HepG2 (cell line): ENCODE measurements around the gene GNL3. TPM values are rescaled to one million over a fixed set of nuclear protein-coding genes. Genes with fewer than 3 reads are reported as not detected.

ENCODE experiments used
- BRCA1 ChIP-seq: sonication (generic); formaldehyde crosslinking; IDR thresholded peaks from 2 replicates; pipeline ENCODE4 v1.4.0; 2020; ENCODE audit warnings: missing genetic modification reagents
- FOSL2 ChIP-seq: sonication (generic); formaldehyde crosslinking; IDR thresholded peaks from 2 replicates; pipeline ENCODE4 v1.4.0; 2020; ENCODE audit warnings: missing genetic modification reagents
- FOXO1 ChIP-seq: sonication (generic); formaldehyde crosslinking; IDR thresholded peaks from 2 replicates; pipeline ENCODE4 v1.4.0; 2020; ENCODE audit warnings: missing genetic modification reagents
- HHEX ChIP-seq: IDR thresholded peaks from 2 replicates; pipeline ENCODE4 v1.6.1; 2016; ENCODE audit warnings: control low read depth
- MAFF ChIP-seq: IDR thresholded peaks from 2 replicates; pipeline ENCODE4 v1.6.1; 2011; ENCODE audit warnings: low read depth, low read length, improper control_type of control experiment
- NFE2 ChIP-seq: sonication (generic); formaldehyde crosslinking; IDR thresholded peaks from 2 replicates; pipeline ENCODE4 v1.4.0; 2020; ENCODE audit warnings: missing genetic modification reagents
- PHF5A ChIP-seq: IDR thresholded peaks from one replicate; pipeline ENCODE4 v1.6.1; 2018; ENCODE audit warnings: low read depth, missing genetic modification reagents; ENCODE audit not compliant: unreplicated experiment
- POLR2AphosphoS2 ChIP-seq: IDR thresholded peaks from 2 replicates; pipeline ENCODE4 v1.6.1; 2011; ENCODE audit warnings: low read depth, low read length, improper control_type of control experiment
- TFDP2 ChIP-seq: sonication (generic); formaldehyde crosslinking; IDR thresholded peaks from 2 replicates; pipeline ENCODE4 v1.4.0; 2020; ENCODE audit warnings: missing genetic modification reagents
- ZBTB34 ChIP-seq: sonication (generic); formaldehyde crosslinking; IDR thresholded peaks from 2 replicates; pipeline ENCODE4 v1.8.0; 2022; ENCODE audit warnings: mild to moderate bottlenecking, missing genetic modification reagents
- ZNF460 ChIP-seq: sonication (generic); formaldehyde crosslinking; IDR thresholded peaks from 2 replicates; pipeline ENCODE4 v1.5.1; 2020; ENCODE audit warnings: missing genetic modification reagents, mild to moderate bottlenecking, borderline replicate concordance
- ZNF746 ChIP-seq: sonication (generic); formaldehyde crosslinking; IDR thresholded peaks from 2 replicates; pipeline ENCODE4 v1.8.0; 2022; ENCODE audit warnings: mild to moderate bottlenecking, missing genetic modification reagents
- polyA plus RNA-seq, 8 experiments: library from polyadenylated mRNA; depleted of rRNA in 3 of 8; stranded (reverse) in 7 of 8; unstranded in 1 of 8; fragments of >200 nt; fragmentation: Illumina TruSeq in 4 of 8; extraction: Trizol in 4 of 8; gene quantifications; 2 replicates each; pipeline versions ENCODE4 v1.2.1 to v1.2.3, GENCODE V29; 2011 to 2016; ENCODE audit warnings: low read depth in 4 of 8, missing spikeins in 1 of 8, mixed read lengths in 1 of 8; ENCODE audit not compliant: insufficient read depth in 1 of 8
- total RNA-seq, 5 experiments: library from RNA; depleted of rRNA; stranded (reverse); fragments of >200 nt; fragmentation: Illumina TruSeq; extraction: Trizol; gene quantifications; 2 replicates each; pipeline ENCODE4 v1.2.3, GENCODE V29; 2016; ENCODE audit warnings: low read depth in 1 of 5
- TF ChIP-seq, protein P1 (sequence below): sonication (generic); formaldehyde crosslinking; IDR thresholded peaks from 2 replicates; pipeline ENCODE4 v1.5.0; 2020; ENCODE audit warnings: mild to moderate bottlenecking, missing genetic modification reagents, borderline replicate concordance
- TF ChIP-seq, protein P2 (sequence below): sonication (generic); formaldehyde crosslinking; IDR thresholded peaks from 2 replicates; pipeline ENCODE4 v1.4.0; 2020; ENCODE audit warnings: mild to moderate bottlenecking, missing genetic modification reagents

Gene GNL3
- total and polyA plus RNA-seq, 2 of the 13 experiments (the other 11 are each of a cell fraction or from before 2014, with no cell fraction given): 129 to 257 TPM

DNA sequence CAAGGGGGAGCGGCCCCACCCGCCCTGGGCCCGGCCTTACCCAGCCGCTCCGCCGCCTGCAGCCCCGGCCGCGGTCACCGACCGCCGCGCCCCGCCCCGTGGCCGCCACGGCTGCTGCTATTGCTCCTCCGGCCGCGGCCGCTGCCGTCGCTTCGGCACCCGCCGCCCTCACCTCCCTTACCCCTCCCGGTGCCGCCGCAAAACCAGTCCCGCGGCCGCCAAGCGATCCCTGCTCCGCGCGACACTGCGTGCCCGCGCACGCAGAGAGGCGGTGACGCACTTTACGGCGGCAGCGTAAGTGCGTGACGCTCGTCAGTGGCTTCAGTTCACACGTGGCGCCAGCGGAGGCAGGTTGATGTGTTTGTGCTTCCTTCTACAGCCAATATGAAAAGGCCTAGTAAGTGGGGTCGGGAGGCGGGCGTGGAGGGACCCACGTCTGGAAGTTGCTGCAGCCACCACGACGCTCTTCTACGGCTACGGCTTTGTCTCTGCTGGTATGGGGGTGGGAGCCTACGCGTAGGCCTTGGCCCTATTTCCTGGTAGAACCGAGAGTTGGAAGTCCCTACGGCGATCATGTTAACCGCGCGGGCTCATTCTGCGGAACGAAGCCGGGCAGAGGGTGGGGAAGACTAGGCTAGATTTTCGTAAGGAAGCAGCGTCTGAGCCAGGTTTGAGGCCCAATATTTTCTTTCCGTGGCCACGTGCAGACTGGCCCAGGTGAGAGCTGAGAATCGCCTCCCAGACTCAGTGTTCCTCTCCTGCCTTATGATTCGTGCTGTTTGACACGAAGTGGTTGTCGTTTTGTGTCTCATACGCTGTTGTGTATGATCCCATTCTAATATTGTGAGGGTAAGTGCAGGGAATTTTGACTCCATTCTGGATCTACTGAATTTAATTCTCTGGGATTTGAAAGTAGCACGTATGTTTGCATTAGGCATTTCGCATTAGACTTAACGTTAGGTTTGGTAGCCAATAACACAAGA lies at the start of gene GNL3, which contains the start of gene PBRM1 (continued):
- TF ChIP-seq ZNF746 (CRISPR knock-in tag) (no peak; the same call in 1 of the 2 replicates), FOSL2 (CRISPR knock-in tag) (peak; percentile 78), TFDP2 (CRISPR knock-in tag) (peak; percentile 65), HHEX (CRISPR knock-in tag) (no peak), POLR2AphosphoS2 (0 out of 2 replicates have a peak, but pooled peaks have one; percentile 81), NFE2 (0 out of 2 replicates have a peak, but pooled peaks have one; percentile 7), PHF5A (peak; percentile 22), ZNF460 (CRISPR knock-in tag) (no peak; the same call in 1 of the 2 replicates), MAFF (no peak), ZBTB34 (CRISPR knock-in tag) (peak; percentile 60; the same call in 1 of the 2 replicates), FOXO1 (CRISPR knock-in tag) (peak; percentile 80), BRCA1 (CRISPR knock-in tag) (peak; percentile 67; the same call in 1 of the 2 replicates)
- TF ChIP-seq, protein P1, sequence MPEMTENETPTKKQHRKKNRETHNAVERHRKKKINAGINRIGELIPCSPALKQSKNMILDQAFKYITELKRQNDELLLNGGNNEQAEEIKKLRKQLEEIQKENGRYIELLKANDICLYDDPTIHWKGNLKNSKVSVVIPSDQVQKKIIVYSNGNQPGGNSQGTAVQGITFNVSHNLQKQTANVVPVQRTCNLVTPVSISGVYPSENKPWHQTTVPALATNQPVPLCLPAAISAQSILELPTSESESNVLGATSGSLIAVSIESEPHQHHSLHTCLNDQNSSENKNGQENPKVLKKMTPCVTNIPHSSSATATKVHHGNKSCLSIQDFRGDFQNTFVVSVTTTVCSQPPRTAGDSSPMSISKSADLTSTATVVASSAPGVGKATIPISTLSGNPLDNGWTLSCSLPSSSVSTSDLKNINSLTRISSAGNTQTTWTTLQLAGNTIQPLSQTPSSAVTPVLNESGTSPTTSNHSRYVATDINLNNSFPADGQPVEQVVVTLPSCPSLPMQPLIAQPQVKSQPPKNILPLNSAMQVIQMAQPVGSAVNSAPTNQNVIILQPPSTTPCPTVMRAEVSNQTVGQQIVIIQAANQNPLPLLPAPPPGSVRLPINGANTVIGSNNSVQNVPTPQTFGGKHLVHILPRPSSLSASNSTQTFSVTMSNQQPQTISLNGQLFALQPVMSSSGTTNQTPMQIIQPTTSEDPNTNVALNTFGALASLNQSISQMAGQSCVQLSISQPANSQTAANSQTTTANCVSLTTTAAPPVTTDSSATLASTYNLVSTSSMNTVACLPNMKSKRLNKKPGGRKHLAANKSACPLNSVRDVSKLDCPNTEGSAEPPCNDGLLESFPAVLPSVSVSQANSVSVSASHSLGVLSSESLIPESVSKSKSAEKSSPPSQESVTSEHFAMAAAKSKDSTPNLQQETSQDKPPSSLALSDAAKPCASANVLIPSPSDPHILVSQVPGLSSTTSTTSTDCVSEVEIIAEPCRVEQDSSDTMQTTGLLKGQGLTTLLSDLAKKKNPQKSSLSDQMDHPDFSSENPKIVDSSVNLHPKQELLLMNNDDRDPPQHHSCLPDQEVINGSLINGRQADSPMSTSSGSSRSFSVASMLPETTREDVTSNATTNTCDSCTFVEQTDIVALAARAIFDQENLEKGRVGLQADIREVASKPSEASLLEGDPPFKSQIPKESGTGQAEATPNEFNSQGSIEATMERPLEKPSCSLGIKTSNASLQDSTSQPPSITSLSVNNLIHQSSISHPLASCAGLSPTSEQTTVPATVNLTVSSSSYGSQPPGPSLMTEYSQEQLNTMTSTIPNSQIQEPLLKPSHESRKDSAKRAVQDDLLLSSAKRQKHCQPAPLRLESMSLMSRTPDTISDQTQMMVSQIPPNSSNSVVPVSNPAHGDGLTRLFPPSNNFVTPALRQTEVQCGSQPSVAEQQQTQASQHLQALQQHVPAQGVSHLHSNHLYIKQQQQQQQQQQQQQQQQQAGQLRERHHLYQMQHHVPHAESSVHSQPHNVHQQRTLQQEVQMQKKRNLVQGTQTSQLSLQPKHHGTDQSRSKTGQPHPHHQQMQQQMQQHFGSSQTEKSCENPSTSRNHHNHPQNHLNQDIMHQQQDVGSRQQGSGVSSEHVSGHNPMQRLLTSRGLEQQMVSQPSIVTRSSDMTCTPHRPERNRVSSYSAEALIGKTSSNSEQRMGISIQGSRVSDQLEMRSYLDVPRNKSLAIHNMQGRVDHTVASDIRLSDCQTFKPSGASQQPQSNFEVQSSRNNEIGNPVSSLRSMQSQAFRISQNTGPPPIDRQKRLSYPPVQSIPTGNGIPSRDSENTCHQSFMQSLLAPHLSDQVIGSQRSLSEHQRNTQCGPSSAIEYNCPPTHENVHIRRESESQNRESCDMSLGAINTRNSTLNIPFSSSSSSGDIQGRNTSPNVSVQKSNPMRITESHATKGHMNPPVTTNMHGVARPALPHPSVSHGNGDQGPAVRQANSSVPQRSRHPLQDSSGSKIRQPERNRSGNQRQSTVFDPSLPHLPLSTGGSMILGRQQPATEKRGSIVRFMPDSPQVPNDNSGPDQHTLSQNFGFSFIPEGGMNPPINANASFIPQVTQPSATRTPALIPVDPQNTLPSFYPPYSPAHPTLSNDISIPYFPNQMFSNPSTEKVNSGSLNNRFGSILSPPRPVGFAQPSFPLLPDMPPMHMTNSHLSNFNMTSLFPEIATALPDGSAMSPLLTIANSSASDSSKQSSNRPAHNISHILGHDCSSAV: no peak
- TF ChIP-seq, protein P2, sequence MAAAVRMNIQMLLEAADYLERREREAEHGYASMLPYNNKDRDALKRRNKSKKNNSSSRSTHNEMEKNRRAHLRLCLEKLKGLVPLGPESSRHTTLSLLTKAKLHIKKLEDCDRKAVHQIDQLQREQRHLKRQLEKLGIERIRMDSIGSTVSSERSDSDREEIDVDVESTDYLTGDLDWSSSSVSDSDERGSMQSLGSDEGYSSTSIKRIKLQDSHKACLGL (CRISPR knock-in tag): peak; percentile 100
